ENCODE data around the gene C2CD4D. TPM values are rescaled to one million over a fixed set of nuclear protein-coding genes. Genes with fewer than 3 reads are reported as not detected.

Gene C2CD4D
- polyA plus RNA-seq, 3 donors from 2014 or later, result 0.22 to 0.52 (median 0.32) TPM

DNA sequence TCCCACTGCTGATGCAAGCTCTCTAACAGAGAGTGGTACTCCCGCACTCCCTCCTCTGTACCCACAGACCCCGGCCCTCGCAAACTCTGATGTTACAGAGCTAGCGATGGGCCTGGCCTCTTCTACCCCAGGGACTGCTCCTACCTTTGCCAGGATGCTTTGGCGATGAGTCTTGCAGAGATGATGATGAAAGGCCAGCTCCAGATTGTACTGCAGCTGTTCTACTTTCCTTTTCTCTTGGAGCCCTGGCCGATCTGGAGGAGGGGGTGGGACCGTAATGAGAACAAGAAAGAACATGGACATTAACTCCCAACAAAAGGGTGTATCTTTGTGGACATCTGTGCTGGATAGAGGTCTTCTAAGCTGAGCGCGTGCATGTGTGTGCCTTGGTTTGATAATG, 28.4 kb downstream of the C2CD4D start:
- H3K4me1 Mint-ChIP-seq, result peaks cover 28 to 32% of the 10 kb centered on the region in 2 donors
- no peak for DNase-seq
- peaks cover 2 to 3% (median 3%) of the 10 kb centered on the region in 3 donors for H3K27me3 Mint-ChIP-seq (ENCODE audit: low read depth in 3 of 3)
- H3K36me3 Mint-ChIP-seq, result no peaks in the 10 kb centered on the region
- no peak overlapping the region for H3K4me3 Mint-ChIP-seq
- H3K27ac Mint-ChIP-seq, result no peak overlapping the region
- H3K9me3 Mint-ChIP-seq, result no peaks in the 10 kb centered on the region

DNA sequence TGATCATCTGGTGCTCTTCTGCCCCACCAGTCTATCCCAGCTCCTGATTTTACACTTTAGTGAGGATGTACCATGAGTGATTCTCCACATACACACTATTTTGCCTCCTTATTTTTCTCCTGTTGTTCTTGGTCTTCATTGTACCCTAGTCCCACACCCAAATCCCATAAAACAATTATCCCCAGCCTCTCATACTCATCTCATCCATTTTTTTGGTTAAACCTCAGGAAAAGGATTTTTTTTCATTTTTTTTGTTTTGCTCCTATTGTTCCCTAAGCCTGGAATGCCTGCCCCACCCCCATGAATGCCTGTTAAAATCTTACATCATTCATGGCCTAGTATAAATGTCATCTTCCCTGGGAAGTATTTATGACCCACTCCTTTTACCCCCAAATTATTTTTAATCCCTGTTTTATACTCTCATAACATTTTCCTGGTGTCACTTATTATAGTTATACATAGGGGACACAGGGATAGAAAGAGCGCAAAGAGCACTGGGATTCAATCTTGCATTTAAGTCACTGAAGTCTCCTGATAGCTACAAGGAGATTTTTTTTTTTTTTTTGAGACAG, 29.5 kb downstream of the C2CD4D start:
- H3K36me3 Mint-ChIP-seq, result no peaks in the 10 kb centered on the region
- peaks cover 17 to 20% of the 10 kb centered on the region in 2 donors for H3K4me1 Mint-ChIP-seq
- H3K4me3 Mint-ChIP-seq, result no peak overlapping the region
- DNase-seq, result no peak
- peak overlapping the region in 1 of 6 donors; percentile 15 for H3K27ac Mint-ChIP-seq
- peaks cover 2 to 3% (median 2%) of the 10 kb centered on the region in 3 donors for H3K27me3 Mint-ChIP-seq (ENCODE audit: low read depth in 3 of 3)
- H3K9me3 Mint-ChIP-seq, result no peaks in the 10 kb centered on the region

DNA sequence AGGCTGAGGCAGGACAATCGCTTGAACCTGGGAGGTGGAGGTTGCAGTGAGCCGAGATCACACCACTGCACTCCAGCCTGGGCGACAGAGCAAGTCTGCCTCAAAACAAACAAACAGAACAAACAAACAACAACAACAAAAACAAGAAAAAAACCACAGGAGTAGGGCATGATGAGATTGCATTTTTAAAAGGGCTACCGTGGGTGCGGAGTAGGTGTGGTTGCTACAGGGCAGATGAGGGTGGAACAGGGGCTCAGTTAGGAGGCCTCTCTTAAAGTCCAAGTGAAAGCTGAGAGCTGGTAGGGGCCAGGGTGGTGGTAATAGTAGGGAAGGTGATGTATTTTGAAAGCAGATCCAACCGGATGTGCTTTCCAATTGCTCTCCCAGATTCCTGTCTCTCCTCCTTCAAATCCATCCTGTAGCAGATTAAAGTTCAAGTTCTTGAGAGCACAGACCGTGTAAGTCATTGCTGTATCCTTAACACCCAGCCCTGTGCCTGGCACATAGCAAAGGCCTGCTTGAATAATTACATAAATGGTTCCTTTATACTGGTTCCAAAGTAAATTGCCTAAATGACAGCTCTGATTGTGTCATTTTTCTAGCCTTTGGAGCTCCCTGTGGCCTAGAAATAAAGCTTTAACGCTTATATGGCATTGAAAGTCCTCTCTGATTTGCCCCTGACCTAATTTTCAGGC, 30.2 kb downstream of the C2CD4D start:
- peaks cover 12 to 14% of the 10 kb centered on the region in 2 donors for H3K4me1 Mint-ChIP-seq
- no peaks in the 10 kb centered on the region for H3K9me3 Mint-ChIP-seq
- H3K27ac Mint-ChIP-seq, result peak overlapping the region in 1 of 6 donors; percentile 15
- peaks cover 2 to 3% (median 2%) of the 10 kb centered on the region in 3 donors for H3K27me3 Mint-ChIP-seq (ENCODE audit: low read depth in 3 of 3)
- H3K36me3 Mint-ChIP-seq, result no peaks in the 10 kb centered on the region
- H3K4me3 Mint-ChIP-seq, result no peak overlapping the region
- no peak for DNase-seq

DNA sequence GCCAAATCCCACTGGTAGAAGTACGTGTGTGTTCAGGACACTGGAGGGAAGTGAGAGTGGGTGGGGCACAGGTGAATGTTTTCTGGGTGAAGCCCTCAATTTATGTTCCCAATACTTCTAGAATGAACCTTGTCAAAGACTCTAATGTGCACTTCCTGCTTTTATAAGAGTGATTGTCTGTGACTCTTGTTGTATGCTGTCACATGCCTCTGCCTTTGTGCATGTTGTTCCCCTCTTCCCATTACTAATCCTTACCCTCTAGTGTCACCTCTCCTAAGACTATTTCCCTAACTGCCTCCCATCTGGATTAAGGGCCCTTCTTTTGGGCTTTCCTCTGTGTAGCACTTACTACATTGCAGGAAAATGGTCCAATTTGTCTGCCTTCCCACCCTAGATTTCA, 31.9 kb downstream of the C2CD4D start:
- no peak for DNase-seq
- H3K27ac Mint-ChIP-seq, result no peak overlapping the region
- H3K36me3 Mint-ChIP-seq, result no peaks in the 10 kb centered on the region
- H3K9me3 Mint-ChIP-seq, result no peaks in the 10 kb centered on the region
- H3K4me1 Mint-ChIP-seq, result peaks cover 4 to 5% of the 10 kb centered on the region in 2 donors
- no peak overlapping the region for H3K4me3 Mint-ChIP-seq
- peaks cover 2 to 3% (median 2%) of the 10 kb centered on the region in 3 donors for H3K27me3 Mint-ChIP-seq (ENCODE audit: low read depth in 3 of 3)

DNA sequence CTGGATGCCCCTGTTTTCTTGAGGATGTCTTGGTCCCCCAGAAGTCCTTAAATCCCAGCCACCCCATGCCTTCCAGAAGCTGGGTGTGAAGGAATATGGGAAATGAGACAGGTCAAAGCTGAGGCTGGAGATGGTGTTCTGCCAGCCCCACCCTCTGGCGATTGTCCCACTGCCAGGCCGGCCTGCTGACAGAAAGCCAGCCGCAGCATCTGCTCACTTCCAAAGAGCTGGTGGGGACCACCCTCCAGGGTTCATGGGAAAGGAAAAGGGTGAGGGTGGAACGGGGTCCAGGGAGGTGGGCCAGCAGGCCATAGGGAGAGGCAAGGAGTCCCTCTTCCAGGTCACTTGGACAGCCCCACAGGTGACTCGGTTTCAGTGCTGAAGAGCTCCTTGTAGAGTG, 32.5 kb downstream of the C2CD4D start:
- no peaks in the 10 kb centered on the region for H3K4me1 Mint-ChIP-seq
- no peaks in the 10 kb centered on the region for H3K9me3 Mint-ChIP-seq
- H3K27me3 Mint-ChIP-seq (ENCODE audit: low read depth in 3 of 3), result peaks cover 0 to 2% (median 2%) of the 10 kb centered on the region in 3 donors
- H3K27ac Mint-ChIP-seq, result no peak overlapping the region
- no peak overlapping the region for H3K4me3 Mint-ChIP-seq
- no peak for DNase-seq
- no peaks in the 10 kb centered on the region for H3K36me3 Mint-ChIP-seq

DNA sequence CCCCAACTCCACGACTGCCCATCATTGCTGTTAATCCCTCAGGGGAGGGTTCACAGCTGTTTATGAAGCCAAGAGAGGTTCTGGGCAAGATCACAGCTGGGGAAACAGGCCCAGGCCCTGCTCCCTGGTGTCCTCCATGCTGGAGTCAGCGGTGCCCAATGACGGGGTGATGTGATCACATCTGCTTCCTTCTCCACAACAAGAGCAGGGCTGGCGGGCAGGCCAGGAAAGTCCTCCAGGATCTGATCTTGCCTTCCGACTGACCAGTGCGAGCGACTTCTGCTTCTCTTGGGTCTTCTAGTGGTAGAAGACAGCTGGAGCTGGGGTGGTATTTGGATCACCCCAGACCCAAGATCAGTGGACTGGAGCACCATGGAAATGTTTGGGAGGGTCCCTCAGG, 33.5 kb downstream of the C2CD4D start:
- no peak overlapping the region for H3K4me3 Mint-ChIP-seq
- no peak overlapping the region for H3K27ac Mint-ChIP-seq
- H3K4me1 Mint-ChIP-seq, result no peaks in the 10 kb centered on the region

DNA sequence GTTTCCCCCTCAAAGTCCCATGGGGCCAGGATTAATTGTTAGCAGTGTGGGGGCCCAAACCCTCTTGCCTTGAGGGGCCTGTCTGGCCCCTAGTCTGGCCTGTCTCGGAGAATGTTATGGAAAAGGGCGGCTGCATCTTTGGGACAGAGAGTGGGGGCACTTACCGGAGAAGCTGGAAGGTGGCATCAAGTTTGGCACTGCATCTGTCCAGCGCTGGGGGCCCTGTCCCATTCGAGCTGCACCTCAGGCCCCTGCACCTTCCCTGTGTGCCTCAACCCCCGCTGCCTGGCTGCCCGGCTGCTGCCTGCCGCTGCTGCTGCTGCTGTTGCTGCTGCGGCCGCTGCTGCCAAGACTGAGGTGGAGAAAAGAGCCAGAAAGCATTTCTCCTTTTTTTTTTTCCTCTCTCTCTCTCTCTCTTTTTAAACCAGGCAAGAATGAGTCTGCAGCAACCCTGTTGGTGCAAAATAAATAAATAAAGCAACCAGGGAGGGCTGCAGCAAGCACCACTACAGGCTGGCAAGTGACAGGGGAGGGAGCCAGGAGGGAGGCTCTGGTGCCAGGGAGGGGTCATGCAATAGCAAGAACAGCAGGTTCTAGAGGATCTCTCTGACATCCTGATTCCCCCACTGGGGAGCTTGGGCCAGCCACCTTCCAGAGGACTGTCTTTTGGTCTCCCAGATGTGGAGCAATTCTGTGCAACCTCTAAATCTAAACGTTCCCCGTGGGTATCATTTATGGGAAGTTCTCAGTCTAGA, 34.4 kb downstream of the C2CD4D start, which contains the start of gene LINGO4:
TSS of gene LINGO4 (minus strand) at position 354 of the 755 bp plus-strand sequence. CDS start 2,715 bp downstream, outside the sequence.
- Mint-ChIP-seq H3K27ac (no peak within 1 kb of the TSS), H3K4me3 (no peak within 1 kb of the TSS), H3K9me3 (no peaks in the 10 kb centered on the region), H3K27me3 (ENCODE audit: low read depth in 3 of 3) (peaks cover 0 to 2% (median 2%) of the 10 kb centered on the region in 3 donors), H3K4me1 (peaks cover 5% of the 10 kb centered on the region in 2 donors), H3K36me3 (no peaks in the 10 kb centered on the region)
- no peak for DNase-seq

More for the DNA sequence above, 33.5 kb downstream of the C2CD4D start:
- no peak for DNase-seq
- H3K27me3 Mint-ChIP-seq (ENCODE audit: low read depth in 3 of 3), result peaks cover 0 to 2% (median 2%) of the 10 kb centered on the region in 3 donors
- no peaks in the 10 kb centered on the region for H3K36me3 Mint-ChIP-seq
- H3K9me3 Mint-ChIP-seq, result no peaks in the 10 kb centered on the region

DNA sequence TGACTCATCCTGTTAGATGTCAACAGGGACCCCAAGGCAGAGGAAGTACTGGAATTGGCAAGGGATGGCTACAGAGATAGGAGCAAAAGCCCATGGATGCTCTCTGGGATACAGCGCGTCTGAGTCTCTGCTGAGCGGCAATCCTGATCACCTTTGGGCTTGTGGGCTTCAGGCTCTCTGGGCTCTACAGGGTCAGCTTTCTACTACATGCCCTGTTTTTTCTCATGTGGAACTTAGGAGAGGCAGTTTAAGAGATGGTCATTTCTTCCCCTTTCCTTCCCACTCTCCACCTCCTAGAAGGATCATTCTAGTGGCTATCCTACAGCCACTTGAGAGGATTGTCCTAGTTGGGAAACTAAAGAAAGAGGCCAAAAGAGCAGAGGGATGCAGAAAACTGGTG, 35.7 kb downstream of the C2CD4D start:
- DNase-seq, result no peak
- H3K27ac Mint-ChIP-seq, result no peak overlapping the region
- H3K9me3 Mint-ChIP-seq, result no peaks in the 10 kb centered on the region
- peaks cover 0 to 3% (median 2%) of the 10 kb centered on the region in 3 donors for H3K27me3 Mint-ChIP-seq (ENCODE audit: low read depth in 3 of 3)
- no peak overlapping the region for H3K4me3 Mint-ChIP-seq
- H3K4me1 Mint-ChIP-seq, result peaks cover 8 to 11% of the 10 kb centered on the region in 2 donors
- no peaks in the 10 kb centered on the region for H3K36me3 Mint-ChIP-seq

DNA sequence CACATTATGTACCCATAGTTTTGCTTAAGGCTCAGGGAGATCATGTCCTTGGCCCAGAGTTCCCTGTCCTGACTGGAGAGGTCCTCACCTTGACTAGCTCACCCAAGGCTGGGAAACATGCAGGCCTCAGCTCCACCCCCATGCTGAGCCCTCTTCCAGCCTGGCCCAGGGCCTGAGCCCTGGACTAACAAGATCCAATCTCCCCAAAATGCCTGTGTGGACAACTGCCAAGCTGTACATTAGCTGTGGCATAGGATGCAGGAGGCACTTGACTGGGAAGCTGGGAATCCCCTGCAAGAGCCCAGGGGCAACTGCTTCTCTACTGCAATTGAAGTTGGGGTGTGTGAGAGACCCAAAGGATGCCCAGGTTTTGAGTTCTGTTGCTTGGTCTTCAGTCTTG, 36.5 kb downstream of the C2CD4D start:
- no peak for DNase-seq
- no peak overlapping the region for H3K27ac Mint-ChIP-seq
- peaks cover 8 to 11% of the 10 kb centered on the region in 2 donors for H3K4me1 Mint-ChIP-seq
- peaks cover 0 to 3% (median 2%) of the 10 kb centered on the region in 3 donors for H3K27me3 Mint-ChIP-seq (ENCODE audit: low read depth in 3 of 3)
- H3K9me3 Mint-ChIP-seq, result no peaks in the 10 kb centered on the region
- H3K36me3 Mint-ChIP-seq, result no peaks in the 10 kb centered on the region
- no peak overlapping the region for H3K4me3 Mint-ChIP-seq

DNA sequence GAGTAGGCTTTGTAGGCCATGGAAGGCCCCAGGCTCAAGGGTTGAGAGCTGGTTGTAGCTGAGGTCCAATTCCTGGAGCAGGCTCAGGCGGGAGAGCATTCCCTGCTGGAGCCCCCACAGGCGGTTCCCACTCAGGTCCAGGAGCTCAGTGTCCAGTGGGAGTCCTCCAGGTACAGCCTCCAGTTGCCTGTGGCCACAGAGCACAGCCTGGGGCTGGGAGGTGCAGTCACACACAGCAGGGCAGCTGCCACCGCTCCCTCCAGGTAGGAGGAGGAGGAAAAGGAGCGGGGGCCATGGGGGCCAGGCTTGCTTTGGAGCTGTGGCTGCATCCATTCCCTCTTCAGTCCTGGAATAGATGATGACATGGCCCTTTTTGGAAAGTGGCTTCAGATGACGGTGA, 37.2 kb downstream of the C2CD4D start:
- no peak overlapping the region for H3K4me3 Mint-ChIP-seq
- peaks cover 0 to 3% (median 0%) of the 10 kb centered on the region in 3 donors for H3K27me3 Mint-ChIP-seq (ENCODE audit: low read depth in 3 of 3)
- no peaks in the 10 kb centered on the region for H3K36me3 Mint-ChIP-seq
- H3K9me3 Mint-ChIP-seq, result no peaks in the 10 kb centered on the region
- H3K4me1 Mint-ChIP-seq, result peaks cover 8 to 11% of the 10 kb centered on the region in 2 donors
- no peak overlapping the region for H3K27ac Mint-ChIP-seq
- DNase-seq, result no peak

DNA sequence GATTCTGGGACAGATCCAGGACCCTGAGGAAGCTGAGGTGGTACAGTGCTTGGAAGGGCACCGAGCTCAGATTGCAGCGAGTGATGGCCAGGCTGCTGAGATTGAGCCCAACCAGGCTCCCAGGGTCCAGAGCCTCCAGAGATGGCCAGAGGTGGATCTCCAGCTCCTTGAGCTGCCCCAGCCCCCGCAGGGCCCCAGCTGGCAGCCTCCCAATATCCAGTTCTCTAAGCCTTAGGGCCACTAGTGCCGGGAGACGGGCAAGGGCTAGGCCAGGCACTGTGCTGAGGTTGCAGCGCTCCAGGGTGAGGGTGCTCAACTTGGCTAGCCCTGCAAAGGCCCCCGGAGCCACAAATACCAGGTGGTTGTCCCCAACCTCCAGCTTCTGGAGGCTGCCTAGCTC, 37.8 kb downstream of the C2CD4D start:
- H3K4me3 Mint-ChIP-seq, result no peak overlapping the region
- no peak overlapping the region for H3K27ac Mint-ChIP-seq
- H3K9me3 Mint-ChIP-seq, result no peaks in the 10 kb centered on the region
- H3K4me1 Mint-ChIP-seq, result peaks cover 8 to 11% of the 10 kb centered on the region in 2 donors
- DNase-seq, result no peak
- peaks cover 0 to under 1% (median 0%) of the 10 kb centered on the region in 3 donors for H3K36me3 Mint-ChIP-seq
- H3K27me3 Mint-ChIP-seq (ENCODE audit: low read depth in 3 of 3), result peaks cover 0 to 3% (median 1%) of the 10 kb centered on the region in 3 donors

DNA sequence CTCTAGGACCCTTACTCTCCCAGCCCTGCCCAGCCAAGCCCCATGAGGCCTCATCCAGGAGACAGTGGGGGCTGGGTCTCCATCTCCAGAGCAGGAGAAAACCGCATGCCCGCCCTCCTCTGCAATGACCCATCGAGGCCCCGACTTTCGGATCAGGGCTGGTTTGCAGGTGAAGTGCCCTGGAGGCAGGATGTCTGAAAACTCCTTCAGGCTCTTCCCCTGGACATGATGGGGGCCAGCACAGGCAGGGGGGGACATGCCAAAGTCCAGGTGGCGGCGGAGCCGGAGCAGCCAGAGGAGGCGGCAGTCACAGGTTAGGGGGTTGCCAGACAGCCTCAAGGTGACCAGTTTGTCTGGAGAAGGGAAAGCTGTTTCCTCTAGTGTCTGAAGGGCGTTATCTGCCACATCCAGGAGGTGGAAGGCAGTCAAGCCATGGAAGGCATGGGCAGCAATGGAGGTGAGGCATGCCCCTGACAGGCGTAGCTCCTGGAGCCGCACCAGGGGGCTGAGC, 38.3 kb downstream of the C2CD4D start:
- no peak for DNase-seq
- Mint-ChIP-seq H3K27ac (no peak overlapping the region), H3K4me3 (no peak overlapping the region), H3K9me3 (no peaks in the 10 kb centered on the region), H3K4me1 (peaks cover 8 to 11% of the 10 kb centered on the region in 2 donors), H3K36me3 (peaks cover 0 to 5% (median 0%) of the 10 kb centered on the region in 3 donors), H3K27me3 (ENCODE audit: low read depth in 3 of 3) (peaks cover 0 to 3% (median 1%) of the 10 kb centered on the region in 3 donors)

DNA sequence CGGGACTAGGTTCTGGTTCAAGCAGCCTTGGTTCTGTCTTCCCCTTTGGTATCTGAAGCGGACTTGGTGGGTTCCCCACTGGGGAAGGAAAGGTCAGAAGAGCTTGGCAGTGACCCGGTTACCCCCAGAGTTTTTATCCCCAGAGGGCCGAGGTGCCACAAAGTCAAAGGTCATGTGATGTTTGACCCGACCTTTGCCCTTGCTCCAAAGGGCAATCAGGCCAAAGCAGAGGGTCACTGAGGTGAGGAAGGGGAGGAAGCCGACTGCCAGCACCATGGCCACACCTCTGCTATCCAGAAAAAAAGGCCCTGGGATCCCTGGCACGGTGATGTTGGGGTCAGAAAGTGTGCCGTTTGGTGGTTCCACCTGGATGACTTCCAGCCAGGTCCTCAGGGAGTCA, 38.8 kb downstream of the C2CD4D start:
- H3K27ac Mint-ChIP-seq, result peak overlapping the region in 2 of 6 donors; percentile 5 to 40

More for the DNA sequence above, 38.8 kb downstream of the C2CD4D start:
- Mint-ChIP-seq H3K27me3 (ENCODE audit: low read depth in 3 of 3) (peaks cover 0 to 3% (median 1%) of the 10 kb centered on the region in 3 donors), H3K4me3 (no peak overlapping the region), H3K36me3 (peaks cover 0 to 6% (median 0%) of the 10 kb centered on the region in 3 donors), H3K9me3 (no peaks in the 10 kb centered on the region), H3K4me1 (peaks cover 8 to 11% of the 10 kb centered on the region in 2 donors)
- DNase-seq, result no peak

Measured in immature natural killer cell (primary cell).